H9 (cell line): ENCODE results near the gene MECR. TPM values are rescaled to one million over a fixed set of nuclear protein-coding genes. Genes with fewer than 3 reads are reported as not detected.
A peak's percentile ranks its signal among the peaks of the same experiment; 100 is the strongest.

ENCODE experiments used
- DNase-seq: peaks from one replicate; pipeline ENCODE4 v3.0.0-alpha.2; 2017
- H2AFZ ChIP-seq: one replicate; pipeline ENCODE4 v1.6.1; 2013; ENCODE audit warnings: mild to moderate bottlenecking, low read length, control low read depth, moderate library complexity
- H2AK5ac ChIP-seq: 2 replicates; pipeline ENCODE4 v1.6.1; 2013; ENCODE audit warnings: low read length, control low read depth, mixed read lengths; ENCODE audit not compliant: insufficient read length
- H2BK120ac ChIP-seq: one replicate; pipeline ENCODE4 v1.6.1; 2013; ENCODE audit warnings: low read depth, mild to moderate bottlenecking, low read length, control low read depth, inconsistent platforms; ENCODE audit not compliant: poor library complexity, severe bottlenecking
- H2BK12ac ChIP-seq: 2 replicates; pipeline ENCODE4 v1.6.1; 2013; ENCODE audit warnings: low read length, control low read depth, mixed read lengths, low read depth; ENCODE audit not compliant: insufficient read length
- H2BK15ac ChIP-seq: 2 replicates; pipeline ENCODE4 v1.6.1; 2013; ENCODE audit warnings: low read depth, low read length, control low read depth
- H2BK20ac ChIP-seq: one replicate; pipeline ENCODE4 v1.6.1; 2013; ENCODE audit warnings: low read depth, mild to moderate bottlenecking, low read length, control low read depth, inconsistent platforms; ENCODE audit not compliant: poor library complexity, severe bottlenecking
- H2BK5ac ChIP-seq: 2 replicates; pipeline ENCODE4 v1.6.1; 2013; ENCODE audit warnings: low read length, control low read depth, mixed read lengths; ENCODE audit not compliant: insufficient read length
- H3K14ac ChIP-seq: 2 replicates; pipeline ENCODE4 v1.6.1; 2013; ENCODE audit warnings: low read length, control low read depth; ENCODE audit not compliant: insufficient read depth
- H3K18ac ChIP-seq: 2 replicates; pipeline ENCODE4 v1.6.1; 2013; ENCODE audit warnings: low read depth, mild to moderate bottlenecking, mixed read lengths, low read length, control low read depth; ENCODE audit not compliant: insufficient read length
- H3K23ac ChIP-seq: 2 replicates; pipeline ENCODE4 v1.6.1; 2013; ENCODE audit warnings: low read length, control low read depth, mixed read lengths, low read depth; ENCODE audit not compliant: insufficient read length
- H3K23me2 ChIP-seq: 2 replicates; pipeline ENCODE4 v1.6.1; 2013; ENCODE audit warnings: low read depth, mild to moderate bottlenecking, mixed read lengths, low read length, control low read depth; ENCODE audit not compliant: insufficient read length, poor library complexity, severe bottlenecking
- H3K27ac ChIP-seq: 2 replicates; pipeline ENCODE4 v1.5.1; 2013; ENCODE audit warnings: low read length, control low read depth, mixed read lengths, low read depth; ENCODE audit not compliant: insufficient read length
- H3K27me3 ChIP-seq: 2 replicates; pipeline ENCODE4 v1.6.1; 2013; ENCODE audit warnings: low read length, control low read depth, inconsistent platforms; ENCODE audit not compliant: insufficient read depth
- H3K4ac ChIP-seq: 2 replicates; pipeline ENCODE4 v1.6.1; 2013; ENCODE audit warnings: low read depth, mild to moderate bottlenecking, control low read depth, inconsistent platforms, low read length, moderate library complexity
- H3K4me1 ChIP-seq: 2 replicates; pipeline ENCODE4 v1.6.1; 2013; ENCODE audit warnings: low read length, control low read depth, inconsistent platforms; ENCODE audit not compliant: insufficient read depth
- H3K4me2 ChIP-seq: 2 replicates; pipeline ENCODE4 v1.6.1; 2013; ENCODE audit warnings: low read length, control low read depth, mixed read lengths; ENCODE audit not compliant: insufficient read length, insufficient read depth
- H3K56ac ChIP-seq: 2 replicates; pipeline ENCODE4 v1.6.1; 2013; ENCODE audit warnings: low read depth, mild to moderate bottlenecking, mixed read lengths, low read length, control low read depth; ENCODE audit not compliant: insufficient read length
- H3K79me1 ChIP-seq: 2 replicates; pipeline ENCODE4 v1.6.1; 2013; ENCODE audit warnings: low read depth, mild to moderate bottlenecking, moderate library complexity, low read length, control low read depth, inconsistent platforms; ENCODE audit not compliant: insufficient read depth, poor library complexity, severe bottlenecking
- H3K79me2 ChIP-seq: 2 replicates; pipeline ENCODE4 v1.6.1; 2013; ENCODE audit warnings: low read length, control low read depth, inconsistent platforms; ENCODE audit not compliant: insufficient read depth
- H3K9ac ChIP-seq: 2 replicates; pipeline ENCODE4 v1.6.1; 2013; ENCODE audit warnings: low read length, control low read depth, mixed read lengths; ENCODE audit not compliant: insufficient read length; ENCODE audit errors: extremely low read depth
- H3K9me3 ChIP-seq: one replicate; pipeline ENCODE4 v1.6.1; 2013; ENCODE audit warnings: low read depth, low read length, inconsistent platforms; ENCODE audit not compliant: control insufficient read depth
- H3T11ph ChIP-seq: one replicate; pipeline ENCODE4 v1.6.1; 2013; ENCODE audit warnings: mild to moderate bottlenecking, low read length, control low read depth, inconsistent platforms
- H4K20me1 ChIP-seq: one replicate; pipeline ENCODE4 v1.6.1; 2013; ENCODE audit not compliant: control insufficient read depth, insufficient read length, insufficient read depth
- H4K5ac ChIP-seq: 2 replicates; pipeline ENCODE4 v1.6.1; 2013; ENCODE audit warnings: low read depth, mild to moderate bottlenecking, mixed read lengths, low read length, control low read depth; ENCODE audit not compliant: insufficient read length
- H4K8ac ChIP-seq: replicated peaks from 2 replicates; pipeline ENCODE4 v1.6.1; 2013; ENCODE audit warnings: low read length, control low read depth, mixed read lengths, low read depth; ENCODE audit not compliant: insufficient read length
- H4K91ac ChIP-seq: 2 replicates; pipeline ENCODE4 v1.6.1; 2013; ENCODE audit warnings: low read depth, mild to moderate bottlenecking, moderate library complexity, mixed read lengths, low read length, control low read depth; ENCODE audit not compliant: insufficient read length
- H3K27ac Mint-ChIP-seq, 3 experiments: 2 replicates in 2 of 3; 3 replicates in 1 of 3; pipeline ENCODE4 v1.8.0; 2020 to 2021; ENCODE audit warnings: mixed read lengths in 3 of 3, mild to moderate bottlenecking in 1 of 3, moderate library complexity in 1 of 3
- H3K27me3 Mint-ChIP-seq: 2 replicates; pipeline ENCODE4 v1.8.0; 2021; ENCODE audit warnings: low read depth, mild to moderate bottlenecking, moderate library complexity, mixed read lengths
- H3K36me3 Mint-ChIP-seq, 3 experiments: 2 replicates in 2 of 3; 3 replicates in 1 of 3; pipeline ENCODE4 v1.8.0; 2020 to 2021; ENCODE audit warnings: low read depth in 3 of 3, mixed read lengths in 3 of 3; ENCODE audit not compliant: insufficient read depth in 1 of 3
- H3K4me1 Mint-ChIP-seq, 2 experiments: 2 replicates each; pipeline ENCODE4 v1.8.0; 2020; ENCODE audit warnings: mixed read lengths in 2 of 2
- H3K4me3 Mint-ChIP-seq, 2 experiments: 2 replicates in 1 of 2; 3 replicates in 1 of 2; pipeline ENCODE4 v1.8.0; 2020 to 2021; ENCODE audit warnings: mild to moderate bottlenecking in 2 of 2, mixed read lengths in 2 of 2, moderate library complexity in 1 of 2
- H3K9me3 Mint-ChIP-seq, 2 experiments: 2 replicates in 1 of 2; 3 replicates in 1 of 2; pipeline ENCODE4 v1.8.0; 2020; ENCODE audit warnings: mild to moderate bottlenecking in 2 of 2, mixed read lengths in 2 of 2, moderate library complexity in 1 of 2
- WGBS: extraction: QIAGEN DNeasy Blood & Tissue Kit; methylation state at CpG from one replicate; pipeline ENCODE4 v1.1.7; 2013; ENCODE audit warnings: missing lambda C conversion rate, low lambda C conversion rate, mixed read lengths; ENCODE audit not compliant: insufficient read length; ENCODE audit errors: extremely low coverage; 5-methylcytosine and 5-hydroxymethylcytosine counted together
- total RNA-seq: library from RNA; stranded (reverse); gene quantifications from 2 replicates; pipeline ENCODE4 v1.2.1, GENCODE V29; 2021
- TF ChIP-seq, protein P1 (sequence below): fragments of 200-600 bp; sonication (generic); conservative IDR thresholded peaks from 3 replicates; pipeline ENCODE4 v1.8.0; 2021; ENCODE audit warnings: antibody characterized with exemption, mild to moderate bottlenecking

MECR gene
- total RNA-seq, 1 experiment from 2014 or later, result 30.9 TPM

DNA sequence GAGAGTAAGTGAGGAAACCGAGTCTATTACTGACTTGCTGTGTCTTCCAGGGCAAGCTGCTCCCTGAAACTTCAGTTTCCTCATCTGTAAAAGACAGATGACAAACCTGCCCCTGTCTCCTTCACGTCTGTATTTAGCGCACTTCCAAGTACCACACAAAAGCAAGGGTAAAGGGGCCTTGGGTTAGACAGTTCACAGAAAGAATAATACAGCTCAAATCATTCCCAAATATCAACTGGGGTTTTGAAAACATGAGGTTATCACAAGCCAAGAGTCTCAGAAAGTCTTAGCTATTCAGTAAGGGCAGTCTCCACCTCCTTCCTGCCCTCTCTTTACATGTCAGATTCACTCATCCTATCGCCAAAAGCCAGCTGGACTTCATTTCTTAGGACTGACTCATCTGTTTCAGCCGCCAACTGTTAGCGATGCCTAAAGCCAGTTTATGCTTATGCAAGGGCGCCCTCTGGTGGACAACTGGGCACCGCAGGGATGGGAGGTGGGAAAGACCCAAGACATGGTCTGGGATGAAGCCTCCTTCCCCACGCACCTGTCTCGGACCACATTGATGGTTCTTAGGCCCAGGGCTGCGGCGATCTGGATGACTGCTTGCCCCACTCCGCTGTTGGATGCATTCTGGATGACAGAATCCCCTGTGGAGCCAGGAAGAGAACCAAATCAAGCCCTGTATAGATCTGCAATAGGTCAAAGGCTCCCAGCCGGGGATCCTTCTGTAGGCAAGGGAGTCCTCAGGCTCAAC is 28.0 kb downstream of the MECR start:
- Histone ChIP-seq H2AK5ac (no peak overlapping the region), H3K4ac (no peak overlapping the region), H3K18ac (no peak overlapping the region), H3K9me3 (no peaks in the 10 kb centered on the region), H2BK5ac (no peak overlapping the region), H3K79me2 (no peaks in the 10 kb centered on the region), H3K14ac (no peak overlapping the region), H3K27me3 (no peaks in the 10 kb centered on the region), H4K5ac (no peak overlapping the region), H2AFZ (no peak overlapping the region), H4K91ac (no peak overlapping the region), H2BK15ac (no peak overlapping the region), H2BK20ac (no peak overlapping the region), H3K79me1 (no peaks in the 10 kb centered on the region), H3T11ph (no peak overlapping the region), H3K27ac (no peak overlapping the region), H3K4me2 (no peak overlapping the region), H2BK12ac (no peak overlapping the region), H3K23me2 (no peaks in the 10 kb centered on the region), H3K23ac (no peak overlapping the region), H3K56ac (no peak overlapping the region), H2BK120ac (no peak overlapping the region), H3K4me1 (peaks cover 3% of the 10 kb centered on the region; the same call in 1 of the 2 replicates), H4K8ac (no peak overlapping the region), H4K20me1 (no peaks in the 10 kb centered on the region), H3K9ac (no peak overlapping the region)
- H3K9me3 Mint-ChIP-seq, result no peaks in the 10 kb centered on the region
- no CpG with 5 or more reads among the region's 14 CpGs for WGBS
- TF ChIP-seq, protein P1, sequence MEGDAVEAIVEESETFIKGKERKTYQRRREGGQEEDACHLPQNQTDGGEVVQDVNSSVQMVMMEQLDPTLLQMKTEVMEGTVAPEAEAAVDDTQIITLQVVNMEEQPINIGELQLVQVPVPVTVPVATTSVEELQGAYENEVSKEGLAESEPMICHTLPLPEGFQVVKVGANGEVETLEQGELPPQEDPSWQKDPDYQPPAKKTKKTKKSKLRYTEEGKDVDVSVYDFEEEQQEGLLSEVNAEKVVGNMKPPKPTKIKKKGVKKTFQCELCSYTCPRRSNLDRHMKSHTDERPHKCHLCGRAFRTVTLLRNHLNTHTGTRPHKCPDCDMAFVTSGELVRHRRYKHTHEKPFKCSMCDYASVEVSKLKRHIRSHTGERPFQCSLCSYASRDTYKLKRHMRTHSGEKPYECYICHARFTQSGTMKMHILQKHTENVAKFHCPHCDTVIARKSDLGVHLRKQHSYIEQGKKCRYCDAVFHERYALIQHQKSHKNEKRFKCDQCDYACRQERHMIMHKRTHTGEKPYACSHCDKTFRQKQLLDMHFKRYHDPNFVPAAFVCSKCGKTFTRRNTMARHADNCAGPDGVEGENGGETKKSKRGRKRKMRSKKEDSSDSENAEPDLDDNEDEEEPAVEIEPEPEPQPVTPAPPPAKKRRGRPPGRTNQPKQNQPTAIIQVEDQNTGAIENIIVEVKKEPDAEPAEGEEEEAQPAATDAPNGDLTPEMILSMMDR, result peak; percentile 98
- H3K27me3 Mint-ChIP-seq, result no peaks in the 10 kb centered on the region
- DNase-seq, result peak; percentile 96
- H3K27ac Mint-ChIP-seq, result peak overlapping the region in 2 of 3 experiments; percentile 36 to 75; a peak in 4 of 7 replicates
- H3K4me3 Mint-ChIP-seq, result no peak overlapping the region
- peaks cover 6% of the 10 kb centered on the region in 2 experiments for H3K4me1 Mint-ChIP-seq
- H3K36me3 Mint-ChIP-seq, result peaks cover 8 to 50% (median 35%) of the 10 kb centered on the region in 3 experiments; a peak in 6 of 7 replicates
